HG03045 (cell line): ENCODE measurements around the gene KNDC1.

ENCODE experiments used
- ATAC-seq: cut with Tn5 transposase; IDR thresholded peaks from one replicate; pipeline ENCODE4 v1.9.1; 2021; ENCODE audit warnings: mild to moderate bottlenecking, moderate library complexity; ENCODE audit not compliant: unreplicated experiment

KNDC1 gene

DNA sequence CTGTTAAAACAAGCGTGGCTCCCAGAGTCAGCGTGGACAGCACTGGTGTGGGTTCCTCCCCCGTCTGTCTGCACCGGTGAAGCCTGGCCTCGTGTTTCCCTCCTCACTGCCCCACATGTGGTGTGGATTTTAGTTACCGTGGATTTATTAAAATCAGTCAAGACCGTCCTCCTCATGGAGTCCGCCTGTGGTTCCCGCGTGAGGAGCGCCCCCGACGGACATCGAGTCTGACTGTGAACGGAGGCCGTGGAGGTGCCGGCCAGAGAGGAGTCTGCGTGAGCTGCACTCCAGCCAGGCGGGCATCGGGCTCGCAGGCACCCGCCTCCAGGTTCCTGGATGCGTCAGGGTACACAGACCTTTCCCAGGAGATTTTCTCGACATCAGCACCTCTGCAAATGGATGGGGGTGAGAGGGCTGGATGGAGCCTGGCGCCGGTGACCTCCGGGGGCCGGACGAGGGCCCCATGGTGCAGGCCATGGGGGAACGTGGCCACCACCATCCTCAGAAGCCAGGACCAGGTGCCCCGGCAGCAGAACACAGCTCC lies 43.7 kb downstream of the KNDC1 start:
- ATAC-seq: no peak

DNA sequence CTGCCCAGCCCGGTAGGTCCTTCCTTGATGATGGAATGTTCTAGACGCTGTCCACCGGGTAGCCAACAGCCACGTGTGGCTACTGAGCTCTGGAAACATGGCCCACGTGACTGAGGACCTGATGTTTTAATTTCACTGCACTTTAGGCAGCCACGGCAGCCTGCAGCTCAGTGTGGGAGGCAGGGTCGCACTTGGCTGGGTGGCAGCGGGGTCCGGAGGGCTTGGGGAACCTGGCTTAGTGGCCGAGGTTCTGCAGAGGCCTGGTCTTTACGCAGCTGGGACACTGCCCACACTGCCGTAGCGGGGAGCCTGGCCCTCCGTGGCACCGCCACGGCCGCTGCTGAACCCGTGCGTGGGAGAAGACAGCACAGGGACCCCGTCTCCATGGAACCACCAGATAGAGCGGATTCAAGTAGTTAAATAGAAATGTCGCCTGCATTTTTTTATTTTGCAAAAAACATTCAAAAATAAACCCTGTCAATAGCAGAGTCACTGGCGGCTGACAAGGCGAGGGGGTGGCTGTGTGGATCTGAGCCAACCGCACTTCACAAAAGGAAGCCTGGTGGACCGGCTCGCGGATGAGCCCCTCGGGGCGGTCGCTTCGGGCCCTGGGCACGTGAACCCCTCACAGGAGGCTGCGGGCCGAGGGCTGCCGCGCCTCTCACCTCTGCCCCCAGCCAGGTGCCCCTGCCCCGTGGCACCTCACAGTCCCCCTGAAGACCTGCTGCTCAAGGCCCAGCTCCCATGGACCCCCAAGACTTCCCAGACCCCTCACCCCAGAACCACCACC lies 44.4 kb downstream of the KNDC1 start:
- ATAC-seq: no peak

DNA sequence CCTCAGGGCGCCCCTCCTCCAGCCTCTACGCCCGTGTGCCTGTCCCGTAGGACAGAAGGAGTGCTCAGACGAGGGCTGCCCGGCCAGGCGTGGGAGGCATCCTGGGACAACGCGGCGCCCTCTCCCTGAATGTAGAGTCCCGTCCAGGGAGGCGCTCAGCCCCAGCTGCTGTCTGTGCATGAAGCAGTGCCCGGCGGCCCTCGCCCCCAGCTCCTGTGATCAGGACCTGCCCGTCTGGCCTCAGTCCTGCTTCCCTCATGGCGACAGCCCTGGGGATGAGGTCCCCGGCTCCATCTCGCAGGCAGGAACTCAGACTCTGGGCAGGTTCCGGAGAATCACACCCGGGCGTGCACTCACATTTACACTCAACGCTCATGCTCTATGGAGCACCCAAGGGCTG lies 45.1 kb downstream of the KNDC1 start:
- ATAC-seq: no peak

DNA sequence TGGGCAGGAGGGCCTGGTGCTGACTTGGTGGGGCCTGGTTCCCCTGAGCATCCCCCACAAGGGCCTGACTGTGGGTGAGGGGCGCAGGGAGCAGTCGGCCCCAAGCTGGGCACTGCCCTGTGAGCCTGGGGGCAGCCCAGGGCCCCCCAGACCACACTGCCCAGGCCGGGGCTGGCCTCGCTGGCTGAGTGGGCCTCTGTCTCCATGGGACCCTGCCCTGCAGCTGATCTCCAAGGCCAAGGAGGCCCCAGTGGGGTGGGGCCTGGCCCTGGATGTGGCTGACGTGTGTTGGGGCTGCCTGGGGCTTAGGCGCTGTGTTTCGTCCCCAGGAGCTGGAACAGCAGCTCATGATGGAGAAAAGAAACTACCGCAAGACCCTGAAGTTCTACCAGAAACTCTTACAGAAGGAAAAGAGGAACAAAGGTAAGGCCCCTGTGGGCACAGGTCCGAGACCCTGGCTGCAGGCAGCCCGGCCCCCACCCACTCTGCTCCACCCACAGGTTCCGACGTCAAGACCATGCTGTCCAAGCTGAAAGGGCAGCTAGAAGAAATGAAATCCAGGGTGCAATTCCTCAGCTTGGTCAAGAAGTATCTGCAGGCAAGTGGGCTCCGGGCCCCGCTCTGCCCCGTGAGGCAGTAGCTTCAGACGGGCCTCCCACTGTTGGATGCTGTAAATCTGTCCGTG lies 46.5 kb downstream of the KNDC1 start:
- no peak for ATAC-seq

DNA sequence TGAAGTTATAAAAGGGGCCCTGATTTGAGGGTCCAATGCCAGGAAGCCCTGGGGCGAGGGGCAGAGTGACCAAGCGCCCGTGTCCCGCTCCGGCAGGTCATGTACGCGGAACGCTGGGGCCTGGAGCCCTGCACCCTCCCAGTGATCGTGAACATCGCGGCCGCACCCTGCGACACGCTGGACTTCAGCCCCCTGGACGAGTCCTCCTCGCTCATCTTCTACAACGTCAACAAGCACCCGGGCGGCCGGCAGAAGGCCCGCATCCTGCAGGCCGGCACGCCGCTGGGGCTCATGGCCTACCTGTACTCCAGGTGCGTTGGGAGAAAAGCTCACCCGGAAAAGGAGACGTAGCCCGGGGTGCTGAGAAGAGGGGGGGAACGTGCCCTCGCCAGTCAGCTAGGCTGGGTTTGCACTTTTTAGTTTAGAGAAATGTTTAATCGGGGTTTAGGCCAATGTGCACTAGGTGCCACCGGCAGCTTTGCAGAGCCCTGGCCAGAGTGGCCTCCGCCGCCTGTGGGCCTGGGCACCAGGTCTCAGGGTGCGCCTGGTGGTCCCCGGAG lies 47.1 kb downstream of the KNDC1 start:
- no peak for ATAC-seq

DNA sequence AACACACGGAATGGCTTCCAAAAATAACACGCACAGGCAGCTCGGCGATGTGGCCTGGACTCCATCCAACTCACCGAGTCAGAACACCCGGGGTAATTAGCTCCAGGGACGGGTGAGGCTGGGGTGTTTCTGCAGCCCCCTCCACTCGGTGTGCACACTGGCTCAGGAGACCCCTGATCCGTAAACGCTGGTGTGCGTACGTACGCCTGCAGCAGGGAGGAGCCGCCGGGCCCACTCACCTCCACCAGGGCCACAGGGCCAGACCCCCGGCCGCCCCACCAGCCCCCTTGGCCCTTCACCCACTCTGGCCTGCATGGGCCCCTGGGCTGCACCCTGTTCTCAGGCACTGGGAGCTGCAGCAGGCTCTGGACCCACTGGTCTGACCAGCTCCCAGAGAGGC lies 47.6 kb downstream of the KNDC1 start:
- no peak for ATAC-seq

DNA sequence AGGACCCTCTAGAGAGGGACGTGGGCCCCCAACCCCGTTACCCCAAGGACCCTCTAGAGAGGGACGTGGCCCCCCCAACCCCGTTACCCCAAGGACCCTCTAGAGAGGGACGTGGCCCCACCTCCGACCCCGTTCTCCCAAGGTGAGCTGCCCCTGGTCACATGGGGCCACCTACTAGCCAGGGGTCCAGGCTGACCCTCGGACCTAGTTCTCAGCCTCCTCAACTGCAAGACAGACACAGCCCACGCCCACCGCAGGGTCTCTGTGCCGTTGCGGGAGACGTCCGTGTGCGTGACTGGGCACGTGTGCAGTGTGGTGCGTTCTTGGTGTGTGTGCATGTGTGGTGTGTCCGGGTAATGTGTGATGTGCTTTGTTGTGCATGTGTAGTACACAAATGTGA lies 48.4 kb downstream of the KNDC1 start:
- no peak for ATAC-seq

DNA sequence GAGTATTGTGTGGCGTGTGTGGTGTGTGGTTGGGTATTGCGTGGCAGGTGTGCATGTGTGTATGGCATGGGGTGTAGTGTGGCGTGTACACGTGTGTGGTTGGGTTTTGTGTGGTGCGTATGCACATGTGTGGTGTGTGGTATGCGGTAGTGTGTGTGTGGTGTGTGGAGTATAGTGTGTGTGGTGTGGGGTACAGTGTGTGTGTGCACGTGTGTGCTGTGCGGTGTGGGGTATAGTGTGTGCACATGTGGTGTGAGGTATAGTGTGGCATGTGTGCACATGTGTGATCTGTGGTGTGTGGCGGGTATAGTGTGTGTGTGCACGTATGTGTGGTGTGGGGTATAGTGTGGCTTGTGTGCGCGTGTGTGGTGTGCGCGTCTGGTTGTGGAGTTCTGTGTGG lies 49.1 kb downstream of the KNDC1 start:
- no peak for ATAC-seq

DNA sequence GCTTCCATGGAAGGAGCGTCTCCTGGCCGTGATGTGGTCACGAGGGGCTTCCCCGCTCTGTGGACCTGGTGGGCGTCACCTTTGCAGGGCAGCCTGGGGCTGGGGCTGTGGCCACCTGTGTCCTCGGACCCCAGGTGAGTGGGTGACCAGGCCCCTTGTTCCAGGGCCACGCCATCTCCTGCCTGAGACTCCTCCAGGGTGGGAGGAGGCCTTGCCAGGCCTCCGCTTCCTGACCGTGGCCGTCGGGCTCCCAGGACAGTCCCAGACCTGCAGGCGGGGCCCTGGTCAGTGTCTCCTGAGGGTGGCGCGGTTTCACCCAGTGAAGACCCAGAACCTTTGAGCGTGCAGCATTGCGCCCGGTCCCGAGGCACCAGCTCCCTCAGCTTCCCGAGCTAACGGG lies 49.6 kb downstream of the KNDC1 start:
- no peak for ATAC-seq

DNA sequence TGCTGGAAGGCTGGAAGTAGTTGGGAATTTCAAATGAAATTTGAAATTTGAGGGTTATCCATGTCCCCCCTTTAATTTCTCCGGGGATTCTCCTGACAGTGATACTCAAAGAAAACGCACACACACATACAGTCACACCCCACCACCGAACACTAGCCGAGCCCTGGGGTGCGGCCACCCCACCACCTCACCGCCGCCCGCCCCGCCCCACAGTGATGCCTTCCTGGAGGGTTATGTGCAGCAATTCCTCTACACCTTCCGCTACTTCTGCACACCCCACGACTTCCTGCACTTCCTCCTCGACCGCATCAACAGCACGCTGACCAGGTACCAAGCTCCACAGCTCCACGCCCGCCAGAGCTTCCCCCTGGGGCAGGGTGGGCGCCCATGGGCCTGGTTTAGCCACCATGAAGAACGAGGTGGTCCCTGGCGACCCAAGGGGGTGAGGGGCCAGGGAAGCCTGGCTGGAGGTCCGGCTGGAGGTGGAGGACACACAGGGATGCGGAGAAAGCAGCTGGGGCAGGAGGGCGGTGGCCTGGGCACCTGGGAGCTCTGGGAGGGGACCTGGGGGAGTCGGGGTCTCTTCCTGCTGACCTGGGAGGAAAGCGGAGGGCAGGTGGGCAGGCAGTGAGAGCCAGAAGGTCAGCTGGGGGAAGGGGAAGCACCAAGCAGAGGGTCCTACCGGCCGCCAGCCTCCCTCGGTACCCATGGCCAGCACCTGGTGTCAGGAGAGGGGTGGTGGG lies 50.5 kb downstream of the KNDC1 start:
- no peak for ATAC-seq

DNA sequence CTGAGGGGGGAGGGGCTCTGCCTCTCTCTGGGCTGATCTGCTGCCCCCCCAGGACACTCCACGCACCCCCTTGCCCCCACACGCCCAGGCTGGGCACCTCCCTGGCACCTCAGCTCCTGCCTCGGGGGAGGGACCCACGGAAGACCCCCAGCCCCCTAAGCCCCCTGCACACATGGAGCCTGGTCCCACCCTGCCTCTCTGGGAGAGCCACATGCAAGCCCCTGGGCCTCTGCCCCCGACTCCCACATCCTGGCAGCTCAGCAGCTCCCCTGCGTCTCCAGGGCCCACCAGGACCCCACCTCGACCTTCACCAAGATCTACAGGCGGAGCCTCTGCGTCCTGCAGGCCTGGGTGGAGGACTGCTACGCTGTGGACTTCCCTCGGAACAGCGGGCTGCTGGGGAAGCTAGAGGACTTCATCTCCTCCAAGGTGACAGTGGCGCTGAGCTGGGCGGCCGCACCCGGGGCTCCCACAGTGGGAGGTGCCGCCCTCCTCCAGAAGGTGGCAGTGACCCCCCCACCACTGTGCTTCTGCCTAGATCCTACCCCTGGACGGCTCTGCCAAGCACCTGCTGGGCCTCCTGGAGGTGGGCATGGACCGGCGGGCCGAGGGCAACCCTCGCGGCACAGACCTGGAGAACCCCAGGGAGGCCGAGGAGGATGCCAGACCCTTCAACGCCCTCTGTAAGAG lies 51.3 kb downstream of the KNDC1 start:
- ATAC-seq: no peak

DNA sequence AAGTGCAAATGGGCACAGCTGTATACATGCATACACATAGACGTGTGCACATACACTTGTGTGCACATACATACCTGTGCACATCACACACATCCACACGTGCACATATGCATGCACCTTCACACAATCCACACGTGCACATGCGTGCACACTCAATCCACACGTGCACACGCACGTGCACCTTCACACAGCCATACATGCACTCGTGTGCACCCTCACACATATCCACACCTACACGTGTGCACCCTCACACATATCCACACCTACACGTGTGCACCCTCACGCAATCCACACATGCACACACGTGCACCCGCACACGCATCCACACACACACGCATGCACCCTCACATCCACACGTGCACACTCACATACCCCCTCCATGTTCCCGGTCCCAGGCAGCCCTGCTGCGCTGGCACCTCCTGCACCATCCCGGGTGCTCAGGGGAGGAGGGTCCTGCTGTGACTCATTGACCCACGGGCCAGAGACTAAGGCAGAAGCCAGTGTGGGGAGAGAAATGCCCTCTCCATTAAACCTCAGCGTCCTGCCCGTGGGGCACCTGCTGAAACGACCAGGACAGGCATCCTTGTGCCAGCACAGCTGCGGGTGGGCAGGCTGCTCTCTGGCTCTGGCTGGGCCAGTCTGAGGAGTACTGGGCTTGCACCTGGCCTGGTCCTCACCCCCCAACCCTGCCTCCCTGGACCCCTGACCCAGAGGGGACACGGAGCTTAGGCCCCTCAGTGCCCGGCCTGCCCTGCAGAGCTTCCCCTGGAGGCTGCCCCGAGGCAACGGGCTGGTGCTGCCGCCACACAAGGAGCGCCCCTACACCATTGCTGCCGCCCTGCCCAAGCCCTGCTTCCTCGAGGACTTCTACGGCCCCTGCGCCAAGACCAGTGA lies 52.2 kb downstream of the KNDC1 start:
- ATAC-seq: no peak

DNA sequence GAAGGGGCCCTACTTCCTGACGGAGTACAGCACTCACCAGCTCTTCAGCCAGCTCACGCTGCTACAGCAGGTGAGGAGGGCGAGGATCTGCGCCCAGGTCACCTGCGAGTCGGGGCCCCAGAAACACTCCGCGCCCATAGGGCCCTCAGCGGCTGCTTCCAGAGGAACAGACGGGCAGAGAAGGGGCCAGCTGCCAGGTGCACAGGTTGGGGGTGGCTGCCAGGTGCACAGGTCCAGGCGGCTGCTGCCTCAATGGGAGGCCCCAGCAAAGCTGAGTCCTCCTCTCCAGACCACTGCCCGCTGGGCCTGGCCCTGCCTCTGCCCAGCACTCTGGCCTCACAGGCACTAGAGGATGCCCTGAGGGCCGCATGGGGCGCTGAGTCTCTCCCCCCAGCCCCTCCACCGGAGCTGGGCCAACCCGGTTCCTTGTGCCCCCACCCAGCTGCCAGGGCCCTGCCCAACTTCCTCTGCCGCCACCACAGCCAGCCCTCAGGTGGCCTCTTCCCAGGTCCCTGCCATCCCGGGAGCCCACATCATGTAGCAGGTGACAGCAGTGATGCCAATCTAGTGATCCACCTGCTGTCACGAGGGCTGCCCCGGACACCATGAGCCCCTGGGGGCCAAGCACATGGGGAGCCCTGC lies 53.0 kb downstream of the KNDC1 start:
- ATAC-seq: no peak

DNA sequence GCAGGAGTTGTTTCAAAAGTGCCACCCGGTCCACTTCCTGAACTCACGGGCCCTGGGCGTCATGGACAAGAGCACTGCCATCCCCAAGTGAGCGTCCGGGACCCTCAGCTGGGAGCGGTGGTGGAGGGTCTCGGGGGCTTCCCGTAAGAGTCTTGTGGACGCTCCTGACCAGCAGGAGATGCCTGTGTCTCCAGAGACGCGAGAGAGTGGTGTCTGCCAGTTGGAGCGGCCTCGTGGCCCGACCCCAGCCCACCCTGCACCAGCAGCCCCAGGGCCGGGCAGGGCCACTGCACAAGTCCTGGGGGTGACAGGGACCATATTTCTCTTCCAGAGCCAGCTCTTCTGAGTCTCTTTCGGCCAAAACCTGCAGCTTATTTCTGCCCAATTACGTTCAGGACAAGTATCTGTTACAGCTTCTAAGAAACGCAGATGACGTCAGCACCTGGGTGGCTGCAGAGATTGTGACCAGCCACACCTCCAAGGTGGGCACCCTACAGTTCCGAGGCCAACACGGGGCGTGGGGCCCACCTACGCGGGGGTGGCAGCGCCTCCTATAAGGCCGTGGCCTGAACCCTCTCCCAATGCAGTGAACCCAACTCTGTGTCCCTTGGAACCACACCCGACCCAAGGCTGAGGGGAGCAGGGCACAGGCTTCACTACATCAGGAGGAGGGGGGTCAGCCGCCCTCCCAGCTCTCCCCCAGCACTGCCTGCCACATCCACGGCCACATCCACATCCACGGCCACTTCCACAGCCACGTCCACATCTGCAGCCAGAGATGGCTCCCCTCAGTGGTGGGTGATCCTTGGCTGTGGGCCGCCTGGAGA lies 53.8 kb downstream of the KNDC1 start:
- ATAC-seq: no peak

DNA sequence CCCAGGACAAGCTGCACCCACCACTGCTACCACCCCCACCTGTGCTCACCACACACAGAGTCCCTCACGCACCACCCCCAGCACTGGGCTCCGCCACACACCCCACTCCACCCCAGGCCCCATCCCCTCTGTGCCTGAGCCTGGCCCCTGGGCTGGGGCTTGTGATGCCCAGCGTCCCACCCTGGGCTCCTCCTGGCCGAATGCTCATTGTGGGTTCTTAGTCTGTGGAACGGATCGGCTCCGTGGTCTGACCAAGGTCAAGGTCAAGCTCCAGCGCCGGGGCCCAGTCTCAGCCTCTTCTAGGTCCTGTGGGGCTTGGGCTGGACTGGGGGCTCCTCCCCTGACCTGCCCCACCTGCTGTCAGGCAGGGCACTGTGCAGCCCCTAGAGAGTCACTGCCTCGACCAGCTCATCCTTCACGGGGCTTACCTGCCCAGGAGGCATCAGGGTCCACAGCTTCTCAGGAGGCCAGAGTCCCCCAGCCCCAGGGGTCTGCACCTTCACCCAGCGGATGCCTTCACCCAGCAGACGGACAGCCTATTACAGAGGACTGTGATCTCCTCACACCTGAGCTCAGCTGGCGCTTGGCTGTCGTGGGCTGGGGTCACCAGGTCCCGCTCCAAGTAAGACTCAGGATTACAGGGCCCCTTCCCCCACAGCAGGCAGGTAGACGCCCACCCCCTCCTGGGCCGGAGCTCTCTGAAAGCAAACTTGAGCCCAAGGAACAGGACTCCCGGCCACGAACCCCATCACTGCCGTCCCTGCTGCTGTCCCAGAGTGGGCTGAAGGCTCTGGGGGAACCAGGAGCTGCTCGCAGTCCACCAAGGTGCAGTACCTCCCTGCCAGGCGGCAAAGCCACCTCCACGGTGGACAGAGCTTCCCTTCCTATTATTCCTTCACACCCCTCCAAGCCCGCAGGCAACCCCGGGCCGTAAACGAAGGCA lies 54.7 kb downstream of the KNDC1 start:
- no peak for ATAC-seq

DNA sequence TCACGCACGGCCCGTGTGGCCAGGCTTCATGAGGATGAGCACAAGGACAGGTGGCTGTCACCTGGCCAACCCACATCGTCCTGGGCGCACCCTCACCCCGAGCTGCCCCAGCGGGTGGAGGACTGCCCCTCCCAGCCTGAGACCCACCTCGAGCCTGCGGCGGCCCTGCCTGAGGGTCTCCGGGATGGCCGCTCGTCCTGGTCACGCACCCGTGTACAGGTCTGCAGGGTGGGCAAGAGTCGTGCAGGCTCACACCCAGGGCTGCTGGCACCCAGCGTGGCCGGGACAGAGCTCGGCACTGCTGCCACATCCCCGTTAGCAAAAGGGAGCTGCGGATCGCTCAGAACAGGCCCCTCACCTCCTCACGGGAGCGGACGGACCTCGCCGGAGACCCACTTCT lies 55.6 kb downstream of the KNDC1 start:
- no peak for ATAC-seq

DNA sequence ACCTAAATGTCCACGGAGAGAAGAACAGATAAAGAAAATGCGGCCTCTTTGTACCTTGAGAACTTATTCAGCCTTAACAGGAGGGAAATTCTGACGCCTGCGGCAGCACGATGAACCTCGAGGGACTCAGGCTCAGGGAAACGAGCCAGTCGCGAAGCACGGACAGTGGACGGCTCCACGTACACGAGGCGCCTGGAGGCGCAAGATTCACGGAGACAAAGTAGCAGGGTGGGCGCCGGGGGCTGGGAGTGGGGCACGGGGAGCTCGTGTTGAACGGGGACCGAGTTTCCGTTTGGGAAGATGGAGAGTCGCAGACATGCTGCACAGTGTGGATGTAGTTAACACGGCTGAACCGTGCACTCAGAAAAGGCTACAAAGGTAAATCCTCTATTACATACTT lies 56.8 kb downstream of the KNDC1 start:
- ATAC-seq: no peak
